Measurements from ENCODE around the gene YPEL2. TPM values are rescaled to one million over a fixed set of nuclear protein-coding genes. Genes with fewer than 3 reads are reported as not detected.

YPEL2 gene
- total and polyA plus RNA-seq, 2 experiments from 2014 or later: 20.2 to 26.0 TPM

DNA sequence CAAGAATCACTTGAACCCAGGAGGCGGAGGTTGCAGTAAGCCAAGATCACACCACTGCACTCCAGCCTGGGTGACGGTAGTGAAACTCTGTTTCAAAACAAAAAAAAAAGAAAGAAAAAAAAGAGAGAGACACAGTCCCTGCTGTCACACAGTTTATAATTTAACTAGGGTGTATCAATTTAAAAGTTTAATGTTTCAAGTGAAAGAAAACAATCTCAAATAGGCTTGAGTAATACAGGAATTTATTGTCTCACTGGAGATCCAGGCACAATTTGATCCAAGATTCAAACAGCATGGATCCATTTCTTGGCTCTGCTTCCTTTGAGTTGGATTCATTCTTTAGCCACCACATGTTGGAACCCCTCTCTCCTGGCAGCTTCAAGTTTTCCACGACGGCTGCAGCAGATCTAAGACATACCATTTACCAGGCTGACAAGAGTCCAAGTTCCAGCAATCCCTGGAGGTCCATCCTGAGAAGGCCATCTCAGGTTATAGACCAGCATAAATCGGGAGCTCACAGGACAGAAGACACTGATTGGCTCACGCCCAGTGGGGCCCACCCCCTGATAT, 97.5 kb downstream of the YPEL2 start:
- no peak overlapping the region for H3K27ac ChIP-seq
- no peak for TF ChIP-seq EZH2 (IDR thresholded peaks at IDR 0.05; ENCODE audit: borderline replicate concordance)
- TF ChIP-seq EZH2phosphoT487 (IDR thresholded peaks at IDR 0.05; ENCODE audit: low read depth, severe bottlenecking, unreplicated experiment): no peak
- TF ChIP-seq, protein P1, sequence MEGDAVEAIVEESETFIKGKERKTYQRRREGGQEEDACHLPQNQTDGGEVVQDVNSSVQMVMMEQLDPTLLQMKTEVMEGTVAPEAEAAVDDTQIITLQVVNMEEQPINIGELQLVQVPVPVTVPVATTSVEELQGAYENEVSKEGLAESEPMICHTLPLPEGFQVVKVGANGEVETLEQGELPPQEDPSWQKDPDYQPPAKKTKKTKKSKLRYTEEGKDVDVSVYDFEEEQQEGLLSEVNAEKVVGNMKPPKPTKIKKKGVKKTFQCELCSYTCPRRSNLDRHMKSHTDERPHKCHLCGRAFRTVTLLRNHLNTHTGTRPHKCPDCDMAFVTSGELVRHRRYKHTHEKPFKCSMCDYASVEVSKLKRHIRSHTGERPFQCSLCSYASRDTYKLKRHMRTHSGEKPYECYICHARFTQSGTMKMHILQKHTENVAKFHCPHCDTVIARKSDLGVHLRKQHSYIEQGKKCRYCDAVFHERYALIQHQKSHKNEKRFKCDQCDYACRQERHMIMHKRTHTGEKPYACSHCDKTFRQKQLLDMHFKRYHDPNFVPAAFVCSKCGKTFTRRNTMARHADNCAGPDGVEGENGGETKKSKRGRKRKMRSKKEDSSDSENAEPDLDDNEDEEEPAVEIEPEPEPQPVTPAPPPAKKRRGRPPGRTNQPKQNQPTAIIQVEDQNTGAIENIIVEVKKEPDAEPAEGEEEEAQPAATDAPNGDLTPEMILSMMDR (IDR thresholded peaks at IDR 0.05; ENCODE audit: poor library complexity): no peak
- no peak overlapping the region for H2AFZ ChIP-seq
- WGBS (ENCODE audit: low lambda C conversion rate, missing lambda C conversion rate): 87% methylated on average over 6 of the region's 6 CpGs
- H3K9me3 ChIP-seq (ENCODE audit: low read depth): no peaks in the 10 kb centered on the region
- no peak overlapping the region for H3K4me3 ChIP-seq
- H4K20me1 ChIP-seq (ENCODE audit: insufficient read depth, poor library complexity, severe bottlenecking): no peaks in the 10 kb centered on the region
- H3K79me2 ChIP-seq: no peaks in the 10 kb centered on the region
- H3K4me2 ChIP-seq: no peak overlapping the region
- H3K27me3 ChIP-seq: no peaks in the 10 kb centered on the region
- DNase-seq (ENCODE audit: low spot score): no peak
- H3K36me3 ChIP-seq (replicated peaks; ENCODE audit: insufficient read depth, low read depth): no peaks in the 10 kb centered on the region
- no peaks in the 10 kb centered on the region for H3K9me2 ChIP-seq (replicated peaks; ENCODE audit: insufficient read depth)
- H3K4me1 ChIP-seq (ENCODE audit: insufficient read depth): peaks cover 41% of the 10 kb centered on the region

DNA sequence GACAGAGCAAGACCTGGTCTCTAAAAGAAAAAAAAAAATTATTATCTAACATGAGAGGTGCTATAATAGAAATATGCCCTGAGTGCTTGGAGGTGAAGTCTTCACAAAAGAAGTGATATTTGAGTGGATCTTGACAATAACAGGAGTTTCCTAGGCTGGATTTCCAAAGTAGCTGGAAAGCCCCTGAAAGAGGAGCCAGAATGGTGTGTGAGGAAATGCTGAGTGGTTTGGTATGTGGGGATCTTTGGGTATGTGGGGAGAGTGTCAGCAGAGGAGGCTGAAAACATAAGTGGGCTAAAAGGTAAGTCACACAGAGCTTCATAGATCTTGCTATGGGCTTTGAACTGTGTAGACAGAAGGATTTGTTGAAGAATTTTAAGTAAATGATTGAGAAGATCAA, 100.1 kb downstream of the YPEL2 start:
- Histone ChIP-seq H3K36me3 (replicated peaks; ENCODE audit: insufficient read depth, low read depth) (no peaks in the 10 kb centered on the region), H3K4me3 (no peak overlapping the region), H3K27me3 (no peaks in the 10 kb centered on the region), H3K27ac (no peak overlapping the region), H3K79me2 (no peaks in the 10 kb centered on the region), H3K4me1 (ENCODE audit: insufficient read depth) (peaks cover 27% of the 10 kb centered on the region), H2AFZ (no peak overlapping the region), H3K9me3 (ENCODE audit: low read depth) (no peaks in the 10 kb centered on the region), H4K20me1 (ENCODE audit: insufficient read depth, poor library complexity, severe bottlenecking) (no peaks in the 10 kb centered on the region), H3K9me2 (replicated peaks; ENCODE audit: insufficient read depth) (no peaks in the 10 kb centered on the region), H3K4me2 (no peak overlapping the region)
- no peak for DNase-seq (ENCODE audit: low spot score)
- TF ChIP-seq EZH2 (IDR thresholded peaks at IDR 0.05; ENCODE audit: borderline replicate concordance) (no peak), EZH2phosphoT487 (IDR thresholded peaks at IDR 0.05; ENCODE audit: low read depth, severe bottlenecking, unreplicated experiment) (no peak)
- TF ChIP-seq, protein P1 (IDR thresholded peaks at IDR 0.05; ENCODE audit: poor library complexity): no peak

DNA sequence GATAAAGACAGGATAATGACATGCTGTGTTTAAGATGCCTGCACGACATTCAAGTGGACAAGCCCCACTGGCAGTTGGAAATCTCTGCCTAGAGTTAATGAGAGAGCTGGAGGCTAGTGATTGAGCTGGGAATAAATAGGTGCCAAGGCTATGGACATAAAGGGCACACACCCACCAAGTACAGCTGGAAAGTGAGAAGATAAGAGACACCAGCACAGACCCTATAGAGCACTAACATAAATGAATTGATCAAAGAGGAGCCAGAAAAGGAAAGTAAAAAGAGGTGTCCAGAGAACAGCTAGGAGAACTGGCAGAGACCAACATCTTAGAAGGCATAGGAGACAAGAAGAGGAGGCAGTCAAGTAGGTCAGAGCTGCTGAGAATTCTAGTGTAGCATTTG, 101.2 kb downstream of the YPEL2 start:
- Histone ChIP-seq H2AFZ (no peak overlapping the region), H3K4me1 (ENCODE audit: insufficient read depth) (peaks cover 20% of the 10 kb centered on the region), H4K20me1 (ENCODE audit: insufficient read depth, poor library complexity, severe bottlenecking) (no peaks in the 10 kb centered on the region), H3K9me3 (ENCODE audit: low read depth) (no peaks in the 10 kb centered on the region), H3K36me3 (replicated peaks; ENCODE audit: insufficient read depth, low read depth) (no peaks in the 10 kb centered on the region), H3K79me2 (no peaks in the 10 kb centered on the region), H3K27me3 (no peaks in the 10 kb centered on the region), H3K27ac (no peak overlapping the region), H3K4me2 (no peak overlapping the region), H3K9me2 (replicated peaks; ENCODE audit: insufficient read depth) (no peaks in the 10 kb centered on the region), H3K4me3 (no peak overlapping the region)
- no peak for DNase-seq (ENCODE audit: low spot score)
- WGBS (ENCODE audit: low lambda C conversion rate, missing lambda C conversion rate): 58% methylated on average over 1 of the region's 1 CpG
- TF ChIP-seq, protein P1 (IDR thresholded peaks at IDR 0.05; ENCODE audit: poor library complexity): no peak
- TF ChIP-seq EZH2phosphoT487 (IDR thresholded peaks at IDR 0.05; ENCODE audit: low read depth, severe bottlenecking, unreplicated experiment) (no peak), EZH2 (IDR thresholded peaks at IDR 0.05; ENCODE audit: borderline replicate concordance) (no peak)

DNA sequence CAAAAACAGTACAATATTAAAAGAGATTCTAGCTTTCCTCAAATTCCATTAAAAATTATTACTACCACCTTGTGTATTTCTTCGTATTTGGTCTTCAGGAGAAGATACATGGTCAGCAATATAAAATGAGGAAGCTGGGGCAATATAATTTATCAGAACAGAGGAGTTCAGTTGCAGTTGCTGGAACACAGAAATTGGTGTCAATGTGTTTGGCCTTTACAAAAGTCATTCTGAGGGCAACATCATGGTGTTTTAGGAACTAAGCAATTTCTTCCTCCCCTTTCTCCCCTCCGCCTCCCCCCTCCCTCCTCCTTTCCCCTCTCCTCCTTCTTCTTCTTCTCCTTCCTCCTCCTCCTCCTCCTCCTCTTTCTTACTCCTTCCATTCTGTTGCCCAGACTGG, 102.1 kb downstream of the YPEL2 start:
- Histone ChIP-seq H3K36me3 (replicated peaks; ENCODE audit: insufficient read depth, low read depth) (no peaks in the 10 kb centered on the region), H2AFZ (no peak overlapping the region), H3K79me2 (no peaks in the 10 kb centered on the region), H3K9me3 (ENCODE audit: low read depth) (no peaks in the 10 kb centered on the region), H3K4me1 (ENCODE audit: insufficient read depth) (peaks cover 17% of the 10 kb centered on the region), H3K4me3 (no peak overlapping the region), H4K20me1 (ENCODE audit: insufficient read depth, poor library complexity, severe bottlenecking) (no peaks in the 10 kb centered on the region), H3K9me2 (replicated peaks; ENCODE audit: insufficient read depth) (no peaks in the 10 kb centered on the region), H3K27ac (no peak overlapping the region), H3K27me3 (no peaks in the 10 kb centered on the region), H3K4me2 (no peak overlapping the region)
- no peak for DNase-seq (ENCODE audit: low spot score)
- 100% methylated on average over 1 of the region's 2 CpGs for WGBS (ENCODE audit: low lambda C conversion rate, missing lambda C conversion rate)
- TF ChIP-seq, protein P1 (IDR thresholded peaks at IDR 0.05; ENCODE audit: poor library complexity): no peak
- TF ChIP-seq EZH2phosphoT487 (IDR thresholded peaks at IDR 0.05; ENCODE audit: low read depth, severe bottlenecking, unreplicated experiment): no peak
- TF ChIP-seq EZH2 (IDR thresholded peaks at IDR 0.05; ENCODE audit: borderline replicate concordance): no peak

Measured in hepatocyte (in vitro differentiated cells).